ENCODE results near the gene SMG9. TPM values are rescaled to one million over a fixed set of nuclear protein-coding genes. Genes with fewer than 3 reads are reported as not detected.
"Not testable (repeated sequence)": the region's sequence is repeated elsewhere in the genome, so short reads cannot be mapped to it uniquely, and the experiment has no call there.

The SMG9 gene
- total RNA-seq, 4 donors from 2014 or later = 8.9 to 25.9 (median 17.9) TPM

- WGBS, 2 donors (ENCODE audit: low coverage in 1 of 2) = 60% methylated on average over 1 of the region's 4 CpGs; no CpG with 5 or more reads in 1 of the 2 donors
- Histone ChIP-seq H3K9me3 (no peaks in the 10 kb centered on the region), H3K4me3 (no peak overlapping the region), H3K36me3 (no peaks in the 10 kb centered on the region), H3K4me1 (peaks cover 0 to 6% (median 4%) of the 10 kb centered on the region in 3 donors), H3K27ac (no peak overlapping the region), H3K27me3 (peaks cover 10% of the 10 kb centered on the region)
- TF ChIP-seq EP300 (IDR thresholded peaks at IDR 0.05) (no peak), POLR2AphosphoS5 (IDR thresholded peaks at IDR 0.05) (no peak), POLR2A (IDR thresholded peaks at IDR 0.05) (no peak)
- TF ChIP-seq, protein P1, sequence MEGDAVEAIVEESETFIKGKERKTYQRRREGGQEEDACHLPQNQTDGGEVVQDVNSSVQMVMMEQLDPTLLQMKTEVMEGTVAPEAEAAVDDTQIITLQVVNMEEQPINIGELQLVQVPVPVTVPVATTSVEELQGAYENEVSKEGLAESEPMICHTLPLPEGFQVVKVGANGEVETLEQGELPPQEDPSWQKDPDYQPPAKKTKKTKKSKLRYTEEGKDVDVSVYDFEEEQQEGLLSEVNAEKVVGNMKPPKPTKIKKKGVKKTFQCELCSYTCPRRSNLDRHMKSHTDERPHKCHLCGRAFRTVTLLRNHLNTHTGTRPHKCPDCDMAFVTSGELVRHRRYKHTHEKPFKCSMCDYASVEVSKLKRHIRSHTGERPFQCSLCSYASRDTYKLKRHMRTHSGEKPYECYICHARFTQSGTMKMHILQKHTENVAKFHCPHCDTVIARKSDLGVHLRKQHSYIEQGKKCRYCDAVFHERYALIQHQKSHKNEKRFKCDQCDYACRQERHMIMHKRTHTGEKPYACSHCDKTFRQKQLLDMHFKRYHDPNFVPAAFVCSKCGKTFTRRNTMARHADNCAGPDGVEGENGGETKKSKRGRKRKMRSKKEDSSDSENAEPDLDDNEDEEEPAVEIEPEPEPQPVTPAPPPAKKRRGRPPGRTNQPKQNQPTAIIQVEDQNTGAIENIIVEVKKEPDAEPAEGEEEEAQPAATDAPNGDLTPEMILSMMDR (IDR thresholded peaks at IDR 0.05) = no peak
- no peak for ATAC-seq
Measured at GRCh38 chr19:43766755-43767043, 11.9 kb upstream of the SMG9 start.

DNA sequence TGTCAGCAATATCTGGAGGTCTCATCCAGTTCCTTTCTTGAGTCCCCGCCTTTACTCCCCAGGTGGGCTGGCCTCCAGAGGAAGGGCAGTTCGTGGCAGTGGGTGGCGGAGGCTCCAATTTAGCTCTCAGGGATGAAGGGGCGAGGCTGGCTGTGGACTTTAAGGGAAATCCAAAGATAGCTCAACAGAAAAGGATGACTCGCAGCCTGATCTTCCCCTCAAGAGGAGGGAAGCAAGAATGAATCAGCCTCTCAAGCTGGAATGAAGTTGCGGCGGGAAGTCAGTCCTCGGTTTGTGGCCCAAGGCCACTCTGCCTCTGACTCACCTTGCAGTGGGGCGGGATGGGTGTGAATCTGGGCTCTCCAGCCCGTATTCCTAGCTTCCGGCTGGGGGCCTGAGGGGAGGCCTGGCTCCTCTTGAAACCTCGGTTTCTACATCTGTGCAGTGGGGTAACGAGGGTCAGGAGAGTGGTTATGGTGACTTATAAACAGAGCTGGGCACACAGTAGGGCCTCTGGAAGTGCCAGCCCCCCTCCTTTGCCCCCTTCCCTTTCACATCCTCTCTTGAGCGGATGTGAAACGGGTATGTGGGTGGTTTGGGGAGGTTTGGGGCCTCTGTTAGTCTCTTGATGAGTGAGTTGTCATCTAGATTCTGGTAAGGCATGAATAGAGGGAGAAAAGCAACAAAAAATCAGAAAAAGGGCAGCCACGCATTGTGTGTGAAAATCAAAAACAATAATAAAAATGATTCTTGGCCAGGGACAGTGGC lies 10.5 kb upstream of the SMG9 start:
- peak; percentile 90 for ATAC-seq
- Histone ChIP-seq H3K27ac (peak overlapping the region in 3 of 4 donors; percentile 54 to 71 (median 70)), H3K36me3 (no peaks in the 10 kb centered on the region), H3K9me3 (no peaks in the 10 kb centered on the region), H3K27me3 (peaks cover 7% of the 10 kb centered on the region), H3K4me3 (no peak overlapping the region), H3K4me1 (peaks cover 0 to 6% (median 4%) of the 10 kb centered on the region in 3 donors)
- TF ChIP-seq, protein P1 (IDR thresholded peaks at IDR 0.05) = no peak
- TF ChIP-seq POLR2A (IDR thresholded peaks at IDR 0.05) (no peak), POLR2AphosphoS5 (IDR thresholded peaks at IDR 0.05) (no peak), EP300 (IDR thresholded peaks at IDR 0.05) (no peak)
- WGBS, 2 donors (ENCODE audit: low coverage in 1 of 2) = 20 to 63% methylated on average over 2 to 11 of the region's 16 CpGs

- not testable (repeated sequence) for H3K27me3 ChIP-seq, H3K4me3 ChIP-seq, H3K9me3 ChIP-seq, H3K36me3 ChIP-seq, H3K4me1 ChIP-seq
- peak; percentile 11 for ATAC-seq
- H3K27ac ChIP-seq = peak overlapping the region in 3 of 4 donors; percentile 54 to 71 (median 70)
- WGBS, 2 donors (ENCODE audit: low coverage in 1 of 2) = 57% methylated on average over 2 of the region's 8 CpGs; no CpG with 5 or more reads in 1 of the 2 donors
Measured at GRCh38 chr19:43764684-43765083, 9.9 kb upstream of the SMG9 start.

DNA sequence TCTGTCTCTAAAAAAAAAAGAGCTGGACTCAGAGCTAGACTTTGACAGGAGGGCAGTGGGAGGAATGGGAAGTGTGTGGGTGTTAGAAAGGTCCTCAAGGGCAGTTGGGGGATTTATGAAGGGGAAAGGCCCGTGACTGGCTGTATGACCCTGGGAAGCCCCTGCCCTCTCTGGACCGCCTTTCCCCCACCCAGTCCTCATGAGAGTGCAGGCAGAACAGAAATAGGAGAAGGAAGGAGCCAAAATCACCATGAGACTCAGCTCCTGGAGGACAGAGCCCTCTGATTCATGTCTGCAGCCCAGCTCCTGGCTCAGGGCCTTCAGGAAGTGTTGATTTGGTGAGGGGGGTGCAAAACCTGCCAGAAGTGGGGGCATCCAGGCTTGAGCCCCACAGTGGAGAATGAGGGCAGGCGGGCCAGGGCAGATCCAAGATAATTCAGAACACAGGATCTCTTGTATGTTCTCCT lies 8.7 kb upstream of the SMG9 start:
- H3K36me3 ChIP-seq = no peaks in the 10 kb centered on the region
- no peak overlapping the region for H3K4me3 ChIP-seq
- WGBS, 2 donors (ENCODE audit: low coverage in 1 of 2) = 6 to 46% methylated on average over 2 to 3 of the region's 3 CpGs
- peak; percentile 26 for ATAC-seq
- H3K27me3 ChIP-seq = peaks cover 7% of the 10 kb centered on the region
- H3K9me3 ChIP-seq = no peaks in the 10 kb centered on the region
- no peak for TF ChIP-seq POLR2AphosphoS5 (IDR thresholded peaks at IDR 0.05)
- H3K4me1 ChIP-seq = peaks cover 0 to 6% (median 4%) of the 10 kb centered on the region in 3 donors
- peak overlapping the region in 1 of 4 donors; percentile 71 for H3K27ac ChIP-seq

GRCh38 chr19:43762814-43763213 lies 8.1 kb upstream of the SMG9 start:
- no peak overlapping the region for H3K4me3 ChIP-seq
- peaks cover 7% of the 10 kb centered on the region for H3K27me3 ChIP-seq
- peaks cover 0 to 6% (median 4%) of the 10 kb centered on the region in 3 donors for H3K4me1 ChIP-seq
- H3K9me3 ChIP-seq = no peaks in the 10 kb centered on the region
- no peaks in the 10 kb centered on the region for H3K36me3 ChIP-seq
- WGBS, 2 donors (ENCODE audit: low coverage in 1 of 2) = 66% methylated on average over 3 of the region's 3 CpGs; no CpG with 5 or more reads in 1 of the 2 donors
- H3K27ac ChIP-seq = no peak overlapping the region
- no peak for ATAC-seq
- TF ChIP-seq, protein P1 (IDR thresholded peaks at IDR 0.05) = no peak
- TF ChIP-seq EP300 (IDR thresholded peaks at IDR 0.05) (no peak), POLR2A (IDR thresholded peaks at IDR 0.05) (no peak), POLR2AphosphoS5 (IDR thresholded peaks at IDR 0.05) (no peak)

DNA sequence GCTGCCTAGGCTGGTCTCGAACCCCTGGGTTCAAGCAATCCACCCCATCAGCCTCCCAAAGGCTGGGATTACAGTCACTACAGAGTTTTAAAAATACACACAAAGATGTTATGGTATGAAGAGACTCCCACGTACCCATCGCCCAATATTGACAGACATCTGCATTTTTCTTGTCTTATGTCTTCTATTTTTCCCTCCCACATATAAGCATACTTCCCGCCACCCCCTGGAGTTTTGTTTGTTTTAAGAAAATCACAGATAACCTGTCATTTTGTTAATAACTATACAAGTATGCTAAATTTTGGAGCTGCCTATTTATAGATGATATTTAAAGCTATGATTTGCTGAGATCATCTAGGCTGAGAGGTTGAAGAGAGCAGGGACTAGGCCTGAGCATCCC lies 6.2 kb upstream of the SMG9 start:
- no peak overlapping the region for H3K27ac ChIP-seq
- no peaks in the 10 kb centered on the region for H3K9me3 ChIP-seq
- peaks cover 7% of the 10 kb centered on the region for H3K27me3 ChIP-seq
- H3K4me3 ChIP-seq = no peak overlapping the region
- TF ChIP-seq POLR2A (IDR thresholded peaks at IDR 0.05) = no peak
- TF ChIP-seq EP300 (IDR thresholded peaks at IDR 0.05) = no peak
- TF ChIP-seq, protein P1 (IDR thresholded peaks at IDR 0.05) = no peak
- TF ChIP-seq POLR2AphosphoS5 (IDR thresholded peaks at IDR 0.05) = no peak
- ATAC-seq = no peak
- H3K4me1 ChIP-seq = peaks cover 0 to 6% (median 4%) of the 10 kb centered on the region in 3 donors
- WGBS, 2 donors (ENCODE audit: low coverage in 1 of 2) = 86 to 92% methylated on average over 3 to 4 of the region's 4 CpGs
- H3K36me3 ChIP-seq = no peaks in the 10 kb centered on the region
